ENCODE results near the gene PIP5K1B. TPM values are rescaled to one million over a fixed set of nuclear protein-coding genes. Genes with fewer than 3 reads are reported as not detected.

PIP5K1B gene
- total and polyA plus RNA-seq, 2 donors (not counting 1 experiment from before 2014, with no cell fraction given): 11.8 to 24.1 TPM

- no peak overlapping the region for H2AFZ ChIP-seq (ENCODE audit: insufficient read depth, low read depth, low read length, poor library complexity, severe bottlenecking)
- no peaks in the 10 kb centered on the region for H3K36me3 ChIP-seq (replicated peaks in 1 of 2; ENCODE audit: control extremely low read depth in 1 of 2, control insufficient read depth in 1 of 2, extremely low read depth in 1 of 2, insufficient read depth in 2 of 2, low read length in 1 of 2)
- no peak overlapping the region for H3K27ac Mint-ChIP-seq
- no peak overlapping the region for H3K27ac ChIP-seq (ENCODE audit: low read length in 2 of 2)
- peaks cover 4% of the 10 kb centered on the region for H4K20me1 ChIP-seq (ENCODE audit: control insufficient read depth, insufficient read depth, low read length, poor library complexity, severe bottlenecking)
- H3K9ac ChIP-seq (ENCODE audit: low read length): no peak overlapping the region
- ChIA-PET POLR2A (no interaction called here), CTCF (no interaction called here)
- no peaks in the 10 kb centered on the region for H3K9me3 Mint-ChIP-seq (ENCODE audit: insufficient read depth)
- no peak overlapping the region for H3K4me2 ChIP-seq (replicated peaks; ENCODE audit: low read depth, low read length, poor library complexity, severe bottlenecking)
- no peaks in the 10 kb centered on the region for H3K27me3 ChIP-seq (replicated peaks in 1 of 4; ENCODE audit: control extremely low read depth in 1 of 4, control insufficient read depth in 3 of 4, insufficient read depth in 4 of 4, low read length in 3 of 4)
- intact Hi-C loops (cut with micrococcal nuclease): no loop called here
- ATAC-seq (ENCODE audit: low read depth): no peak
- DNase-seq: no peak
- peaks cover 4 to 7% of the 10 kb centered on the region in 2 donors for H3K4me1 ChIP-seq (ENCODE audit: control insufficient read depth in 2 of 2, insufficient read depth in 2 of 2, low read length in 2 of 2)
- no peak for TF ChIP-seq EZH2 (IDR thresholded peaks at IDR 0.05; ENCODE audit: borderline replicate concordance, insufficient read depth, low read depth, low read length, poor library complexity, severe bottlenecking)
- TF ChIP-seq, protein P1, sequence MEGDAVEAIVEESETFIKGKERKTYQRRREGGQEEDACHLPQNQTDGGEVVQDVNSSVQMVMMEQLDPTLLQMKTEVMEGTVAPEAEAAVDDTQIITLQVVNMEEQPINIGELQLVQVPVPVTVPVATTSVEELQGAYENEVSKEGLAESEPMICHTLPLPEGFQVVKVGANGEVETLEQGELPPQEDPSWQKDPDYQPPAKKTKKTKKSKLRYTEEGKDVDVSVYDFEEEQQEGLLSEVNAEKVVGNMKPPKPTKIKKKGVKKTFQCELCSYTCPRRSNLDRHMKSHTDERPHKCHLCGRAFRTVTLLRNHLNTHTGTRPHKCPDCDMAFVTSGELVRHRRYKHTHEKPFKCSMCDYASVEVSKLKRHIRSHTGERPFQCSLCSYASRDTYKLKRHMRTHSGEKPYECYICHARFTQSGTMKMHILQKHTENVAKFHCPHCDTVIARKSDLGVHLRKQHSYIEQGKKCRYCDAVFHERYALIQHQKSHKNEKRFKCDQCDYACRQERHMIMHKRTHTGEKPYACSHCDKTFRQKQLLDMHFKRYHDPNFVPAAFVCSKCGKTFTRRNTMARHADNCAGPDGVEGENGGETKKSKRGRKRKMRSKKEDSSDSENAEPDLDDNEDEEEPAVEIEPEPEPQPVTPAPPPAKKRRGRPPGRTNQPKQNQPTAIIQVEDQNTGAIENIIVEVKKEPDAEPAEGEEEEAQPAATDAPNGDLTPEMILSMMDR (IDR thresholded peaks at IDR 0.05): no peak
- H3K4me3 ChIP-seq (ENCODE audit: control extremely low read depth in 1 of 5, extremely low read depth in 1 of 5, insufficient read depth in 1 of 5, low read depth in 2 of 5, low read length in 4 of 5): no peak overlapping the region
- peaks cover 14% of the 10 kb centered on the region for H3K4me1 Mint-ChIP-seq
- H3K9me3 ChIP-seq (ENCODE audit: control extremely low read depth in 1 of 3, control insufficient read depth in 2 of 3, insufficient read depth in 1 of 3, low read length in 2 of 3): peaks cover 0 to 7% (median 0%) of the 10 kb centered on the region in 3 donors
- H3K27me3 Mint-ChIP-seq: no peaks in the 10 kb centered on the region
- H3K79me2 ChIP-seq (ENCODE audit: control insufficient read depth, insufficient read depth, low read length): no peaks in the 10 kb centered on the region
- WGBS (ENCODE audit: insufficient coverage): no CpG with 5 or more reads among the region's 2 CpGs
- no peak overlapping the region for H3K4me3 Mint-ChIP-seq
Observed at GRCh38 chr9:69040646-69041045, 335.6 kb downstream of the PIP5K1B start.

- Mint-ChIP-seq H3K4me1 (peaks cover 3% of the 10 kb centered on the region), H3K27ac (no peak overlapping the region), H3K27me3 (no peaks in the 10 kb centered on the region), H3K4me3 (no peak overlapping the region), H3K9me3 (ENCODE audit: insufficient read depth) (no peaks in the 10 kb centered on the region)
- H3K9ac ChIP-seq (ENCODE audit: low read length): no peak overlapping the region
- H3K27ac ChIP-seq (ENCODE audit: low read length in 2 of 2): no peak overlapping the region
- no peak overlapping the region for H2AFZ ChIP-seq (ENCODE audit: insufficient read depth, low read depth, low read length, poor library complexity, severe bottlenecking)
- H3K9me3 ChIP-seq (ENCODE audit: control extremely low read depth in 1 of 3, control insufficient read depth in 2 of 3, insufficient read depth in 1 of 3, low read length in 2 of 3): peaks cover 0 to 7% (median 0%) of the 10 kb centered on the region in 3 donors
- ChIA-PET CTCF (interaction anchor here (0.8 to 1.5 kb wide), 3 partner anchors 8 to 11 kb away, joined by 4 read pairs; no protein-coding TSS in a partner anchor), POLR2A (no interaction called here)
- no peaks in the 10 kb centered on the region for H3K79me2 ChIP-seq (ENCODE audit: control insufficient read depth, insufficient read depth, low read length)
- intact Hi-C loops (cut with micrococcal nuclease): no loop called here
- no peak for DNase-seq
- no peaks in the 10 kb centered on the region for H3K27me3 ChIP-seq (replicated peaks in 1 of 4; ENCODE audit: control extremely low read depth in 1 of 4, control insufficient read depth in 3 of 4, insufficient read depth in 4 of 4, low read length in 3 of 4)
- no peak overlapping the region for H3K4me3 ChIP-seq (ENCODE audit: control extremely low read depth in 1 of 5, extremely low read depth in 1 of 5, insufficient read depth in 1 of 5, low read depth in 2 of 5, low read length in 4 of 5)
- no peaks in the 10 kb centered on the region for H3K4me1 ChIP-seq (ENCODE audit: control insufficient read depth in 2 of 2, insufficient read depth in 2 of 2, low read length in 2 of 2)
- no peak for ATAC-seq (ENCODE audit: low read depth)
- peaks cover 4% of the 10 kb centered on the region for H4K20me1 ChIP-seq (ENCODE audit: control insufficient read depth, insufficient read depth, low read length, poor library complexity, severe bottlenecking)
- WGBS (ENCODE audit: insufficient coverage): 87% methylated on average over 7 of the region's 9 CpGs
- TF ChIP-seq, protein P1 (IDR thresholded peaks at IDR 0.05): no peak
- no peak for TF ChIP-seq EZH2 (IDR thresholded peaks at IDR 0.05; ENCODE audit: borderline replicate concordance, insufficient read depth, low read depth, low read length, poor library complexity, severe bottlenecking)
- H3K36me3 ChIP-seq (replicated peaks in 1 of 2; ENCODE audit: control extremely low read depth in 1 of 2, control insufficient read depth in 1 of 2, extremely low read depth in 1 of 2, insufficient read depth in 2 of 2, low read length in 1 of 2): peaks cover 2 to 15% of the 10 kb centered on the region in 2 experiments
- no peak overlapping the region for H3K4me2 ChIP-seq (replicated peaks; ENCODE audit: low read depth, low read length, poor library complexity, severe bottlenecking)
Observed at GRCh38 chr9:69044240-69045219, 339.5 kb downstream of the PIP5K1B start.

Measured in B cell (primary cell).